Fibroblast of lung (primary cell): ENCODE measurements around the gene NRF1. TPM values are rescaled to one million over a fixed set of nuclear protein-coding genes. Genes with fewer than 3 reads are reported as not detected.

ENCODE experiments used
- DNase-seq, 2 donors: peaks; one replicate each; pipeline versions ENCODE4 v3.0.0 to v3.0.0-alpha.2; 2010; ENCODE audit warnings: low read depth in 2 of 2
- H2AFZ ChIP-seq: 2 replicates; pipeline ENCODE4 v1.5.1; 2012; ENCODE audit warnings: low read length, control low read depth, inconsistent platforms
- H3K27ac ChIP-seq: 2 replicates; pipeline ENCODE4 v1.5.1; 2011; ENCODE audit warnings: low read length, control low read depth; ENCODE audit not compliant: insufficient read depth
- H3K27me3 ChIP-seq: 2 replicates; pipeline ENCODE4 v1.5.1; 2011; ENCODE audit warnings: mild to moderate bottlenecking, low read length; ENCODE audit not compliant: control insufficient read depth, insufficient read depth
- H3K36me3 ChIP-seq: 2 replicates; pipeline ENCODE4 v1.5.1; 2011; ENCODE audit warnings: low read length; ENCODE audit not compliant: control insufficient read depth, insufficient read depth
- H3K4me1 ChIP-seq: 2 replicates; pipeline ENCODE4 v1.5.1; 2011; ENCODE audit warnings: low read length; ENCODE audit not compliant: control insufficient read depth, insufficient read depth; ENCODE audit errors: extremely low read depth
- H3K4me2 ChIP-seq: 2 replicates; pipeline ENCODE4 v1.5.1; 2011; ENCODE audit warnings: low read length, control low read depth; ENCODE audit not compliant: insufficient read depth; ENCODE audit errors: extremely low read depth
- H3K4me3 ChIP-seq, 4 experiments: fragments of 200-600 bp in 1 of 4; sonication (generic) in 1 of 4; replicated peaks in 1 of 4; 2 replicates each; pipeline ENCODE4 v1.5.1; 2011 to 2016; ENCODE audit warnings: low read length in 4 of 4, low read depth in 3 of 4, mild to moderate bottlenecking in 3 of 4, control low read depth in 2 of 4, inconsistent platforms in 1 of 4, mixed read lengths in 1 of 4; ENCODE audit not compliant: insufficient read depth in 1 of 4; ENCODE audit errors: control extremely low read depth in 1 of 4
- H3K79me2 ChIP-seq: 2 replicates; pipeline ENCODE4 v1.5.1; 2012; ENCODE audit warnings: mild to moderate bottlenecking, low read length, inconsistent platforms; ENCODE audit not compliant: control insufficient read depth, insufficient read depth
- H3K9ac ChIP-seq: 2 replicates; pipeline ENCODE4 v1.5.1; 2011; ENCODE audit warnings: mild to moderate bottlenecking, low read length, control low read depth; ENCODE audit not compliant: insufficient read depth
- H3K9me3 ChIP-seq: 2 replicates; pipeline ENCODE4 v1.5.1; 2012; ENCODE audit warnings: low read depth, low read length; ENCODE audit not compliant: control insufficient read depth, insufficient read depth
- H4K20me1 ChIP-seq: 2 replicates; pipeline ENCODE4 v1.5.1; 2011; ENCODE audit warnings: low read length; ENCODE audit not compliant: control insufficient read depth, insufficient read depth; ENCODE audit errors: extremely low read depth
- EZH2 ChIP-seq: IDR thresholded peaks from 2 replicates; pipeline ENCODE4 v1.5.1; 2012; ENCODE audit warnings: low read length, control low read depth, mild to moderate bottlenecking; ENCODE audit errors: missing control alignments
- polyA plus RNA-seq, 2 donors: library from polyadenylated mRNA; depleted of rRNA in 1 of 2; stranded (reverse) in 1 of 2; unstranded in 1 of 2; fragments of >200 nt; gene quantifications; 2 replicates each; pipeline ENCODE4 v1.2.1, GENCODE V29; 2011 to 2012; ENCODE audit warnings: missing spikeins in 1 of 2
- total RNA-seq: library from RNA; depleted of rRNA; stranded (reverse); fragments of >200 nt; gene quantifications from 2 replicates; pipeline ENCODE4 v1.2.1, GENCODE V29; 2014
- TF ChIP-seq, protein P1 (sequence below), 2 donors: IDR thresholded peaks in 1 of 2; conservative IDR thresholded peaks in 1 of 2; 1 replicate in 1 of 2; 2 replicates in 1 of 2; pipeline ENCODE4 v1.5.1; 2011 to 2012; ENCODE audit warnings: low read length in 2 of 2, control low read depth in 1 of 2, inconsistent platforms in 1 of 2, low read depth in 1 of 2, mild to moderate bottlenecking in 1 of 2

Gene NRF1
- total and polyA plus RNA-seq, 2 donors (not counting 1 experiment from before 2014, with no cell fraction given) = 7.3 to 15.5 TPM

DNA sequence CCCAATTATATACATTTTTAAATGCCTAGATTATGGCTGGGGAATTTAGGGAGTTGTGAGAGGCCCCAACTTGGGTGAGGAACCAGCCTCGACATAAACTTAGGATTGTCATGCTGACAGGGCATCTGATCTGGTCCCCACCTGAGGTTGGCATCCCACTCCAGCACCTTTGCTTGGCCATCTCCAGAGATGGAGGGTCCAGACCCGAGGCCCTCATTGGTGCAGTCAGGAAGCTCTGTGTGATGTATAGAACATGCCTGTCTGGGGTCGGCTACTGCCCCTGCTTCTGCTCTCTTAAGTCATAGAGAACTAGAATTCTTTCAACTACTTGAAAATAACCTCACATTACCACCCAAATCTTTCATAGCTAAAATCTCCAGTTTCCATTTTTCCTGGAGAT lies 153.8 kb downstream of the NRF1 start:
- no peak overlapping the region for H3K27ac ChIP-seq
- TF ChIP-seq, protein P1, sequence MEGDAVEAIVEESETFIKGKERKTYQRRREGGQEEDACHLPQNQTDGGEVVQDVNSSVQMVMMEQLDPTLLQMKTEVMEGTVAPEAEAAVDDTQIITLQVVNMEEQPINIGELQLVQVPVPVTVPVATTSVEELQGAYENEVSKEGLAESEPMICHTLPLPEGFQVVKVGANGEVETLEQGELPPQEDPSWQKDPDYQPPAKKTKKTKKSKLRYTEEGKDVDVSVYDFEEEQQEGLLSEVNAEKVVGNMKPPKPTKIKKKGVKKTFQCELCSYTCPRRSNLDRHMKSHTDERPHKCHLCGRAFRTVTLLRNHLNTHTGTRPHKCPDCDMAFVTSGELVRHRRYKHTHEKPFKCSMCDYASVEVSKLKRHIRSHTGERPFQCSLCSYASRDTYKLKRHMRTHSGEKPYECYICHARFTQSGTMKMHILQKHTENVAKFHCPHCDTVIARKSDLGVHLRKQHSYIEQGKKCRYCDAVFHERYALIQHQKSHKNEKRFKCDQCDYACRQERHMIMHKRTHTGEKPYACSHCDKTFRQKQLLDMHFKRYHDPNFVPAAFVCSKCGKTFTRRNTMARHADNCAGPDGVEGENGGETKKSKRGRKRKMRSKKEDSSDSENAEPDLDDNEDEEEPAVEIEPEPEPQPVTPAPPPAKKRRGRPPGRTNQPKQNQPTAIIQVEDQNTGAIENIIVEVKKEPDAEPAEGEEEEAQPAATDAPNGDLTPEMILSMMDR (conservative IDR thresholded peaks at IDR 0.05 in 1 of 2, IDR thresholded peaks at IDR 0.05 in 1 of 2; ENCODE audit: low read depth in 1 of 2, low read length in 2 of 2) = no peak
- TF ChIP-seq EZH2 = no peak
- no peaks in the 10 kb centered on the region for H3K36me3 ChIP-seq
- H3K9me3 ChIP-seq = no peaks in the 10 kb centered on the region
- H3K27me3 ChIP-seq = no peaks in the 10 kb centered on the region
- DNase-seq = no peak
- no peaks in the 10 kb centered on the region for H4K20me1 ChIP-seq
- no peaks in the 10 kb centered on the region for H3K4me1 ChIP-seq
- H3K9ac ChIP-seq = no peak overlapping the region
- no peak overlapping the region for H3K4me2 ChIP-seq
- H2AFZ ChIP-seq = no peak overlapping the region
- no peak overlapping the region for H3K4me3 ChIP-seq
- no peaks in the 10 kb centered on the region for H3K79me2 ChIP-seq

DNA sequence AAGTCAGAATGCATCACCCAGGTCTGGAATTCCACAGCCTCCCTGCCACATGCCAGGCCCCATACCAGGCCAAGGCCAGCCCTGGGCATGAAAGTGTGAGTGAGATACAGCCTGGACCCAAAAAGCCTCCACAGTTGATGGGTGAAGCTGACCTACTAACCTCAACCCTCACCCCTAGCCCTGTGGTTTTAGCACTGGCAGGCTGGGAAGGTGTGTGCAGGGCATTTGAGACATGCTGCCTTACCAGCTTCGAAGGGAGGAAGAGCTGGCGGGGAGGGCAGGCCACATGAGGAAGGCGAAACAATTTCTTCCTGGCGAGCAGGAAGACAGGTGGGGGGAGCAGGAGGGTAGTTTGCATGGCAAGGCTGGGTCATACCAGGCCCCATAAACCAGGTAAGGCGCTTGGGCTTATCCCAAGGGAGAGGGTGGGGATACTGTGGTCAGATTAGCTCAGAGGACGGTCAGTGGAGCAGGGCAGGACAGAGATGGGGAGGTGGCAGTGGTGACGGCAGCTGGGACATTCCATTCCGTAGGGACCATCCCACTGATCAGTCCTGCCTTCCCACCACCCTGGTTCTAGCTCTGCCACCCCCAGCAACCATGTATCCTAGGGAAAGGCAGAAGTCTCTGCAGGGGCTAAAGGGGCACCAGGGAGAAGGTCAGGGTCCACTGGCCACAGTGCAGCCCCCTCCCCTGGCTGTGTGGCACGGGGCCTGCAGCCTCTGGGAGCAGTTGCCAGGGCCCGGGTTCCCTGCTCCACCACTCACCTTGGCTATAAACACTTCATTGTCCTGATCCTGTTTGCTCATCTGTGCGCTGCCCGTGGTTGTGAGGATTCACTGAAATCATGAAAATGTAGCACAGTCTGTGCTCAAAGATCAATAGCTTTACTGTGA lies 155.8 kb downstream of the NRF1 start:
- Histone ChIP-seq H3K79me2 (no peaks in the 10 kb centered on the region), H3K4me3 (no peak overlapping the region), H3K9me3 (no peaks in the 10 kb centered on the region), H3K4me2 (no peak overlapping the region), H3K9ac (no peak overlapping the region), H4K20me1 (no peaks in the 10 kb centered on the region), H3K27me3 (peaks cover 2% of the 10 kb centered on the region), H2AFZ (no peak overlapping the region), H3K4me1 (no peaks in the 10 kb centered on the region), H3K27ac (no peak overlapping the region), H3K36me3 (no peaks in the 10 kb centered on the region)
- DNase-seq = no peak
- TF ChIP-seq EZH2 = no peak
- TF ChIP-seq, protein P1 (conservative IDR thresholded peaks at IDR 0.05 in 1 of 2, IDR thresholded peaks at IDR 0.05 in 1 of 2; ENCODE audit: low read depth in 1 of 2, low read length in 2 of 2) = no peak

DNA sequence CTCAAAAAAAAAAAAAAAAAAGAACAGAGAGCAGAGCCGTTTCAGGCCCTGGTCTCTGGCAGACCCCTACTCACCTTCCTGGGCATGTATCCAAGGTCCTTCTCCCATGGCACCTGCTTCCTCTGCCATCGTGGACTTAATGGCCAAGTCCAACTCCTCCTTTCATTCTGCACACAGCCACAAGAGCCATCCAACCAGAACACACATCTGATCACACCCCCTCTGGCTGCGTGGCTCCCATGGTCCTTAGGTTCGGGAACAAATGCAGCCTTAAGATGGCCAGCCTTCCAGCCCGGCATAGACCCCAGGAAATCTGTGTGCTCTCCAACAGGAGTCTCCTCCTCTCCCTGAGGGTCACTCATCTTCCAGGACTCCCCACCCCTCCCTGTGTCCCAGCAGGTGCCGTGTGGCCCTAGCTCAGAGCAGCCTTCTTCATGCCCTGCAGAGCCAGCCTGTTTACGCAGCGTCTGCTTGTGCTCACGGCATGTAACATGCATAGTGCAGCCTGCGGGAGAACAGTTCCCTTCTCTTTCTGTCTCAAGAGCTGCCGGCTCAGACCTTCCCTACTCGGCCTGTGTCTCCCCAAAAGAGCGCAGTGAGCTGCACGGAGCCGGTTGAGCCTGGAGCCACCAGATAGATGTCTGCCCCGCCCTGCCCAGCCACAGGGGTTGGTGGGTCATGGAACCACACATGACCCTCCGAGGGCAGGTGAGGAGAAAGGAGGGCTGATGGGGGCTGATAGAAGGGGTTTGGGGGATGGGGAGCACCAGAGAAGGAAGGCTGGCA lies 157.3 kb downstream of the NRF1 start:
- Histone ChIP-seq H3K4me2 (no peak overlapping the region), H3K27me3 (peaks cover 2% of the 10 kb centered on the region), H3K27ac (no peak overlapping the region), H3K4me1 (no peaks in the 10 kb centered on the region), H3K4me3 (no peak overlapping the region), H3K36me3 (no peaks in the 10 kb centered on the region), H3K79me2 (no peaks in the 10 kb centered on the region), H3K9me3 (no peaks in the 10 kb centered on the region), H2AFZ (no peak overlapping the region), H4K20me1 (no peaks in the 10 kb centered on the region), H3K9ac (no peak overlapping the region)
- DNase-seq = no peak
- no peak for TF ChIP-seq EZH2
